ENCODE results near the gene KRT7.

- TF ChIP-seq EZH2phosphoT487 (IDR thresholded peaks at IDR 0.05; ENCODE audit: borderline replicate concordance, low read depth) (no peak), EP300 (IDR thresholded peaks at IDR 0.05; ENCODE audit: borderline replicate concordance in 1 of 2, low read depth in 1 of 2, low read length in 1 of 2) (peak in 1 of 2 experiments; percentile 87; a peak in 2 of 4 replicates), POLR2AphosphoS5 (IDR thresholded peaks at IDR 0.05; ENCODE audit: low read depth, low read length) (no peak)
- TF ChIP-seq, protein P1, sequence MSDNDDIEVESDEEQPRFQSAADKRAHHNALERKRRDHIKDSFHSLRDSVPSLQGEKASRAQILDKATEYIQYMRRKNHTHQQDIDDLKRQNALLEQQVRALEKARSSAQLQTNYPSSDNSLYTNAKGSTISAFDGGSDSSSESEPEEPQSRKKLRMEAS (IDR thresholded peaks at IDR 0.05; ENCODE audit: low read depth), result no peak
- TF ChIP-seq, protein P2, sequence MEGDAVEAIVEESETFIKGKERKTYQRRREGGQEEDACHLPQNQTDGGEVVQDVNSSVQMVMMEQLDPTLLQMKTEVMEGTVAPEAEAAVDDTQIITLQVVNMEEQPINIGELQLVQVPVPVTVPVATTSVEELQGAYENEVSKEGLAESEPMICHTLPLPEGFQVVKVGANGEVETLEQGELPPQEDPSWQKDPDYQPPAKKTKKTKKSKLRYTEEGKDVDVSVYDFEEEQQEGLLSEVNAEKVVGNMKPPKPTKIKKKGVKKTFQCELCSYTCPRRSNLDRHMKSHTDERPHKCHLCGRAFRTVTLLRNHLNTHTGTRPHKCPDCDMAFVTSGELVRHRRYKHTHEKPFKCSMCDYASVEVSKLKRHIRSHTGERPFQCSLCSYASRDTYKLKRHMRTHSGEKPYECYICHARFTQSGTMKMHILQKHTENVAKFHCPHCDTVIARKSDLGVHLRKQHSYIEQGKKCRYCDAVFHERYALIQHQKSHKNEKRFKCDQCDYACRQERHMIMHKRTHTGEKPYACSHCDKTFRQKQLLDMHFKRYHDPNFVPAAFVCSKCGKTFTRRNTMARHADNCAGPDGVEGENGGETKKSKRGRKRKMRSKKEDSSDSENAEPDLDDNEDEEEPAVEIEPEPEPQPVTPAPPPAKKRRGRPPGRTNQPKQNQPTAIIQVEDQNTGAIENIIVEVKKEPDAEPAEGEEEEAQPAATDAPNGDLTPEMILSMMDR (IDR thresholded peaks at IDR 0.05), result no peak
Measured at GRCh38 chr12:52207106-52207505, 25.9 kb upstream of the KRT7 start.

Measured in SK-N-SH (cell line).